Mucosa of stomach (tissue), 1 donor: Measurements from ENCODE around the gene PADI2.

Experiments used
- H3K27me3 ChIP-seq: one replicate; pipeline ENCODE4 v1.7.0; 2013; ENCODE audit warnings: mild to moderate bottlenecking, low read length; ENCODE audit not compliant: control insufficient read depth, insufficient read depth
- H3K36me3 ChIP-seq: one replicate; pipeline ENCODE4 v1.7.0; 2013; ENCODE audit warnings: low read length; ENCODE audit not compliant: control insufficient read depth, insufficient read depth
- H3K4me1 ChIP-seq: one replicate; pipeline ENCODE4 v1.7.0; 2013; ENCODE audit warnings: mild to moderate bottlenecking, low read length; ENCODE audit not compliant: control insufficient read depth, insufficient read depth
- H3K4me3 ChIP-seq: one replicate; pipeline ENCODE4 v1.7.0; 2013; ENCODE audit warnings: low read length
- H3K9ac ChIP-seq: one replicate; pipeline ENCODE4 v1.7.0; 2013; ENCODE audit warnings: mild to moderate bottlenecking, low read length, moderate library complexity
- H3K9me3 ChIP-seq: one replicate; pipeline ENCODE4 v1.7.0; 2013; ENCODE audit warnings: mild to moderate bottlenecking, low read length, moderate library complexity; ENCODE audit not compliant: control insufficient read depth
- donor health status: Pancreatic carcinoma.

PADI2 gene

GRCh38 chr1:17119773-17120480 is 676 bp upstream of the PADI2 start:
- no peaks in the 10 kb centered on the region for H3K36me3 ChIP-seq
- peaks cover 18% of the 10 kb centered on the region for H3K4me1 ChIP-seq
- H3K4me3 ChIP-seq = no peak overlapping the region
- H3K27me3 ChIP-seq = peaks cover 49% of the 10 kb centered on the region
- H3K9me3 ChIP-seq = no peaks in the 10 kb centered on the region
- no peak overlapping the region for H3K9ac ChIP-seq

GRCh38 chr1:17118706-17119075 is 560 bp downstream of the PADI2 start:
- H3K9me3 ChIP-seq = no peaks in the 10 kb centered on the region
- H3K36me3 ChIP-seq = no peaks in the 10 kb centered on the region
- H3K27me3 ChIP-seq = peaks cover 49% of the 10 kb centered on the region
- peaks cover 18% of the 10 kb centered on the region for H3K4me1 ChIP-seq
- H3K9ac ChIP-seq = no peak overlapping the region
- no peak overlapping the region for H3K4me3 ChIP-seq

- Histone ChIP-seq H3K9ac (no peak overlapping the region), H3K36me3 (no peaks in the 10 kb centered on the region), H3K4me3 (no peak overlapping the region), H3K9me3 (no peaks in the 10 kb centered on the region), H3K27me3 (peaks cover 49% of the 10 kb centered on the region), H3K4me1 (peaks cover 18% of the 10 kb centered on the region)
These were observed 983 bp downstream of the PADI2 start for GRCh38 chr1:17118268-17118667.

GRCh38 chr1:17117451-17118265 is 1.6 kb downstream of the PADI2 start:
- no peak overlapping the region for H3K4me3 ChIP-seq
- no peak overlapping the region for H3K9ac ChIP-seq
- peaks cover 18% of the 10 kb centered on the region for H3K4me1 ChIP-seq
- peaks cover 49% of the 10 kb centered on the region for H3K27me3 ChIP-seq
- no peaks in the 10 kb centered on the region for H3K36me3 ChIP-seq
- no peaks in the 10 kb centered on the region for H3K9me3 ChIP-seq

GRCh38 chr1:17116643-17117042 is 2.6 kb downstream of the PADI2 start:
- H3K4me3 ChIP-seq = no peak overlapping the region
- H3K27me3 ChIP-seq = peaks cover 46% of the 10 kb centered on the region
- peaks cover 16% of the 10 kb centered on the region for H3K4me1 ChIP-seq
- H3K36me3 ChIP-seq = no peaks in the 10 kb centered on the region
- no peak overlapping the region for H3K9ac ChIP-seq
- H3K9me3 ChIP-seq = no peaks in the 10 kb centered on the region

GRCh38 chr1:17113963-17114362 is 5.3 kb downstream of the PADI2 start:
- Histone ChIP-seq H3K4me3 (no peak overlapping the region), H3K9ac (no peak overlapping the region), H3K9me3 (no peaks in the 10 kb centered on the region), H3K4me1 (peaks cover 6% of the 10 kb centered on the region), H3K36me3 (no peaks in the 10 kb centered on the region), H3K27me3 (peaks cover 30% of the 10 kb centered on the region)

GRCh38 chr1:17112496-17113236 is 6.6 kb downstream of the PADI2 start:
- Histone ChIP-seq H3K36me3 (no peaks in the 10 kb centered on the region), H3K9me3 (no peaks in the 10 kb centered on the region), H3K4me1 (no peaks in the 10 kb centered on the region), H3K9ac (no peak overlapping the region), H3K27me3 (peaks cover 17% of the 10 kb centered on the region), H3K4me3 (no peak overlapping the region)

GRCh38 chr1:17112076-17112475 is 7.2 kb downstream of the PADI2 start:
- Histone ChIP-seq H3K36me3 (no peaks in the 10 kb centered on the region), H3K9me3 (no peaks in the 10 kb centered on the region), H3K4me3 (no peak overlapping the region), H3K27me3 (peaks cover 13% of the 10 kb centered on the region), H3K4me1 (no peaks in the 10 kb centered on the region), H3K9ac (no peak overlapping the region)

- Histone ChIP-seq H3K4me3 (no peak overlapping the region), H3K9ac (no peak overlapping the region), H3K36me3 (no peaks in the 10 kb centered on the region), H3K4me1 (no peaks in the 10 kb centered on the region), H3K27me3 (no peaks in the 10 kb centered on the region), H3K9me3 (no peaks in the 10 kb centered on the region)
These were observed 8.7 kb downstream of the PADI2 start for GRCh38 chr1:17110555-17110926.

- no peaks in the 10 kb centered on the region for H3K4me1 ChIP-seq
- H3K4me3 ChIP-seq = no peak overlapping the region
- no peaks in the 10 kb centered on the region for H3K36me3 ChIP-seq
- no peaks in the 10 kb centered on the region for H3K27me3 ChIP-seq
- H3K9ac ChIP-seq = no peak overlapping the region
- no peaks in the 10 kb centered on the region for H3K9me3 ChIP-seq
These were observed 9.2 kb downstream of the PADI2 start for GRCh38 chr1:17109892-17110554.

GRCh38 chr1:17108786-17109185 is 10.5 kb downstream of the PADI2 start:
- no peak overlapping the region for H3K9ac ChIP-seq
- no peaks in the 10 kb centered on the region for H3K4me1 ChIP-seq
- H3K27me3 ChIP-seq = no peaks in the 10 kb centered on the region

More at GRCh38 chr1:17108786-17109185, 10.5 kb downstream of the PADI2 start:
- Histone ChIP-seq H3K9me3 (no peaks in the 10 kb centered on the region), H3K4me3 (no peak overlapping the region), H3K36me3 (no peaks in the 10 kb centered on the region)
